NOMO-1 treated with dmso at 0.1 percent for 144 hours (cell line): ENCODE measurements around the gene WDR73.

Source experiments
- DNase-seq: peaks from one replicate; lab custom pipeline; 2025; ENCODE audit not compliant: unreplicated experiment; lab: John Stamatoyannopoulos, UW

WDR73 gene

DNA sequence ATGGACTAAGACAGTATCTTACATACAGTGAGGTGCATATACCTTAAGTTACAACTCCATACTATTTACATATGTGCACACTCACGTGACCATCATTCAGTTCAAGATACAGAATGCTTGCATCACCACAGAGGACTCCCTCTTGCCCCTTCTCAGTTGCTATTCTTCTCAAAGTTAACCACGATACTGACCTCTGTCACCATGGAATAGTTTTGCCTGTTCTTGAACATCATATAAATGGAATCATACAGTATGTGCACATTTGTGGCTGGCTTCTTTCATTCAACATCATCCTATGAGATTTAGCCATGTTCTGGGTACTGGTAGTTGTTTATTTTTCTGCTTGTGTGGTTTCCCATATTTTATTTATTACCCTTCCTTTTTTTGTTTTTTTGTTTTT, 63.7 kb downstream of the WDR73 start:
- DNase-seq = no peak
